Measurements from ENCODE around the gene RAD51B.

RAD51B gene

DNA sequence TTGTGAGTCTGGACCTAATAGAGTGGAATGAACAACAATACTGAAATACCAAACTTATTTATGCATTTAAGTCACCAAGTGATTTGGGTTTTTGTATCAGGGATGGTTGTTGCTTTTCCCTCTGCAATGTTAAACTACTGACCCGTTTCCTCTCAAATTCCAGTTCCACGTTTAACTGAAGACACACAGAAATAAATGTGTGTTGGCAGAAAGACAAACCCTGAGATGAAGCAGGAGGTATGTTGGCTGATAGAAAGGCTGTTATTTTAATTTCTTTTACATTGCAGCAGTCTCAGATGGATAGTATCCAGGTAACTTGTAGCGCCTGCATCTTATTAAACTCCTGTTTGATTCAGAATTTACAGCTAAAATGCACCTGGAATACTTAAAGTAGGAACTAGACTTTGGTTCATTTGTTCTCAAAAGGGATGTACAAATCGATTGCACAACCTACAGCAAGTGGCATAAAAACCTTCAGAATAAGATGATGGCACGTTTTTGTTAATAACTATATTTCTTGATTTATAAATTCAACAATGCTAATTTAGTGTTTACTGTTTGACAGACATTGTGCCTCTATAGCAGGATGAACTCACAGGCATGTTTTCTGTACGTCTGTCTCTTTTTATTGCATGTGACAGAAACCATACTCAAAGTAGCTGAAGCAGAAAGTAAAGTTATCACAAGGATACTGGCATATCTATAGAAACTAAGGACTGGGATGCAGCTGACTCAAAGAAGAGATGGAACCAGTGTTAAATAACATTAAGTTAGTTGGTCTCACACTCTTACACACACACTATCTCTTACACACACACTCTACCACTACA is 567.6 kb downstream of the RAD51B start:
- DNase-seq (ENCODE audit: low read depth) = no peak

DNA sequence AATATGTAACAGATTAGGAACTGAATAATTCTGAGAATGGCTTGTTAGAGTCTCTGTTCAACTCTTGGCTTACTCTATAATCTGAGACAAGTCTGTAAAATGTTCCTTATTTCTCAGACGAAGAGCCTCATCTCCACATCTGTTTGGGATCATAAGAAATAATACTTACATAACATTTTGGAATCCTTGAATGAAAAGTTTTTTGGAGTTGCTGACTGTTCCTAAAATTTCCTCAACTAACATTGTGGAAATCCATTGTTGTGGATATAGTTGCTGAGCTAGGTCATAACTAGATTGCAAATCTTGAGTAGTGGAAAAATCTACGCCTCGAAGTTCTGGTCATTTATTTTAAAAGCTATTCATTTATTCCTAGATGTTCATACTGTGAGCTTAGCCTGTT is 570.4 kb downstream of the RAD51B start:
- DNase-seq (ENCODE audit: low read depth) = no peak

DNA sequence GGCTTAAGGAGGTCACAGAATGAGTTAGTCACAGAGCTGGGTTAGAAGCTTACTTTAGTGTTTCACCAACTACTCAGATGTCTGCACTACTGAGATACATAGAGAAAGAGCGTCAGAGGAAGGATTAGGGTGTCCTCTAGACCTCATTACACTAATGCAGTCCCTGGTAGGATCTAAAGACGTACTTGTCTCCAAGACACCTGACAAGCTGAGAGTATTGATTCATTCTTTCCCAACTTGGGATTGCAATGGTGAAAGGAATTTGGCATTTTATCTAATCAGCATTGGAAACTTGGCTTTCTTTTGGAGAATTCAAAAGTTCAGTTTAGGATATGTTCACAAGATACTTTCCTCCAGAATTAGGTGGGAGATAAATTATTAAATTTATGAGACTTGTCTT is 571.2 kb downstream of the RAD51B start:
- DNase-seq (ENCODE audit: low read depth) = no peak

GRCh38 chr14:68391311-68392014 is 571.9 kb downstream of the RAD51B start:
- no peak for DNase-seq (ENCODE audit: low read depth)

DNA sequence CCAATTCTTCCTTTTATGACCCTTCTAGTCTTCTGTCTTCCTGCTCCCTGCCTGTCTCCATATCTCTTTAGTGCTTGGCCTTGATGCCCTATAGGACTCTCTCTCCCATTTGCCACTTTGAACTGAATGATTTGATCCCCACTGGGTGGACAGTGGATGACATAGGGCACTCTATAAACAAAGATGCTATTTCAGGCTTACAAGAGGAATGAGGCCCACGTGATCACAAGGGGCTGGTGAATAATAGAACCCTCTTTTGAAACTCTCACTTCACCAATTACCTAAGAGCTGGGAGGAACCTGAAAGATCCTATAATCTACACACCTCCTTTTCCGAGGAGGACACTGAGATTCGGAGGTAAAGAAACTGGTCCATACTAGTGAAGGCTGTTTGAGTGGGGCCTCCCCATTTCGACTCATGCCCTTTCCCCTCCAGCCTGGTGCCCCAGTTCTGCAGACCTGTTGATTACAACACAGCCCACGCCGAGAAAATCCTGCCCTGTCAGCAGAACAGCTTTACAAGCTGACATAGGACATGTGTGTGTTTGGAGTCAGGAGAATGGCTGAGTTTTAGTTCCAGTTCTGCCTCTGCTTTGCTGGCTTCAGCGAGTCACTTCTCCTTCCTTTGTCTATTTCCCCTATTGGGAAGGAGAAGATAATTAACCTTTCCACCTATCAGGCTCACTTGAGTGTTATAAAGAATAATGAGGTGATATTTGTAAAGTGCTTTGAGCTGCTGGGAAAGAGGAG is 573.0 kb downstream of the RAD51B start:
- DNase-seq (ENCODE audit: low read depth) = peak; percentile 17

- DNase-seq (ENCODE audit: low read depth) = no peak
These were observed 573.7 kb downstream of the RAD51B start for GRCh38 chr14:68393259-68393658.

- DNase-seq (ENCODE audit: low read depth) = no peak
These were observed 574.7 kb downstream of the RAD51B start for GRCh38 chr14:68394118-68394763.

DNA sequence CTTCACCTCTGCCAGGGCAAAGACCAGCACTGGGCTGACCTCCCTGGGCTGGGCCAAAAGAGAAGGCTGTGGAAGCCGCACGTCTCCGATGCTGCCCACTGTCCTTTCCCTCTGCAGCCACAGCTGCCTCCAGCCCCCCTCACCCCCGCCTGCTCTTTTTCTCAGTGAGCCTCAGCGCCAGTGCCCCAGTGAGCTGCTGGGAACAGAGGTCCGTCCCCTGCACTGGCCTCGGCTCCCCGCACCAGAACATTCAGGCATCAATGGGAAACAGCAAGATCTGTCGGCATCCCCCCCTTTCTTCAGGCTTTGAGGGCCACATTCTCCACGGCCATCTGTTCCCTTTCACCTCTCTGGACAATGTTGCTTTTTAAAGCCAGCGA is 575.2 kb downstream of the RAD51B start:
- DNase-seq (ENCODE audit: low read depth) = no peak

DNA sequence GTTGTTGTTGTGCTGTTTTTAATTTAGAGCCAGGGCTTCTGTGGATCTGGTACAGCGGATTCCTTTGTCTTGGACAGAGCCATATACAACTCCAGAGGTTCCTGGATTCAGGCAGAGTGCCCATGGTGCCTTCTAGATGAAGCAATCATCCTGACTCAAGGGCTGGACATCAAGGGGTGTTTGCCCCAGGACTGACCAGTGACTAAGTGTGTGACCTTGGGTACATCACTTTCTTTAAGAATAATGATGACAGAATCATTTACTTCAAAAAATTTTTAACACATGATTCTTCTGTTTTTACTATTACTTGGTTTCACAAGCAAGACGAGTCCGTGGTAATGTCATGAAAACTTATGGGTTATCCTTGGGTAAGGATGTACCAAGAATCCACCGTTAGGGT is 576.0 kb downstream of the RAD51B start:
- DNase-seq (ENCODE audit: low read depth) = peak; percentile 72

DNA sequence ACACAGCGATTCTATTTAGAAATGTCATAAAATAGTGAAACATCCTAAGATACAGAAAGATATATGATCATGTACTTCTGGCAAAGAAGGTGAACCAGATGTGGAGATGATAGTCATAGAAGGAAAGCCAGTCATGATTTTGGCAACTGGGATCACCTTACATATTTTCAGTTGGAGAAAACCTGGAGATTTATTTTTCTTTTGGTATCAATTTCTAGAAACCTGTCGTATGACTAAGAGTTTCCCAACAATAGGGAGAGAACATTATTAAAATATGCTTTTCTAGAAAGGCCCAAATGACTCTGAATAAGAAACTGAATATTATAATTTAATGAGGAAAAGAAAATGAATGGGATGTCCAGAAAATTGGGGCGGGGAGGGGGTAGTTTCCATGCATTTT is 576.9 kb downstream of the RAD51B start:
- DNase-seq (ENCODE audit: low read depth) = no peak

DNA sequence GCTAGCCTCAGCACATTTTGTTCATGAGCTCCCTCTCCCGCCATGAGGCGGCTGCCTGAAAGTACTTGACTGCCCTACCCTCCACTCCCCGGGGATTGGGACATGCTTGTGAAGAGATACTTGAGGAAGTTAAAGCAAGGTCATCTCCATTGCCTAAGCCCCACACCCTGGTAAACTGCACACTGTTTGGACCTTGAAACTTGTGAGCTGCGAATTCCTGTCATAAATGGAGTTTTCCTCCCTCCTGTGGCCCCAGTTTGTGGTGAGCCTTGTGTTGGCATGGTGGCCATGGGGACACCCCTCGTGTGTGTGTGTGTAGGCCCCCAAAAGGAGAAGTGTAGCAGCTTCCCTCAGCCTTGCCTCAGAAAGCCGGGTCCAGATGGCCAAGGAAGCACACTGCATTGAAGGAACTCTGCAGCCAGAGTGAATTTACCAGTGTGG is 577.8 kb downstream of the RAD51B start:
- DNase-seq (ENCODE audit: low read depth) = no peak

GRCh38 chr14:68397822-68398221 is 578.2 kb downstream of the RAD51B start:
- peak; percentile 59 for DNase-seq (ENCODE audit: low read depth)

DNA sequence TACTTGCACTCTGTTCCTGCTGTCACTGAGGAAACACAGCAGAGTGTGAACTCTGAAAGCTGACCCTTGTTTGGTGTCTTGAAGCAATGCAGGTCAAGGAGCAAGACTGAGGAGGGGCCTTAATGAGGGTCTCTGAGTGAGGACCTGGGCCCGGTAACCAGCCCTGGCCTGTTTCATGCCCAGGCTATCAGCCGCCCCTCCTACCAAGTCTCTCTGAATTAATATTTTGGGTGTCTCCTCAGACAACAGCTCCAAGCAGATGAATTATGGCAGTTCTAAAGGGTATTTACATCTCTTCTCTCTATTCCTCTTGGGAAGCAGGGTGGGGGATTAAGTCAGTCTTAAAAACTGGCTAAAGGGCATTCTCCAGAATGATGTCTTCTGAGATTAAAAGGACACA is 578.8 kb downstream of the RAD51B start:
- DNase-seq (ENCODE audit: low read depth) = no peak

- DNase-seq (ENCODE audit: low read depth) = no peak
These were observed 580.4 kb downstream of the RAD51B start for GRCh38 chr14:68399971-68400370.

DNA sequence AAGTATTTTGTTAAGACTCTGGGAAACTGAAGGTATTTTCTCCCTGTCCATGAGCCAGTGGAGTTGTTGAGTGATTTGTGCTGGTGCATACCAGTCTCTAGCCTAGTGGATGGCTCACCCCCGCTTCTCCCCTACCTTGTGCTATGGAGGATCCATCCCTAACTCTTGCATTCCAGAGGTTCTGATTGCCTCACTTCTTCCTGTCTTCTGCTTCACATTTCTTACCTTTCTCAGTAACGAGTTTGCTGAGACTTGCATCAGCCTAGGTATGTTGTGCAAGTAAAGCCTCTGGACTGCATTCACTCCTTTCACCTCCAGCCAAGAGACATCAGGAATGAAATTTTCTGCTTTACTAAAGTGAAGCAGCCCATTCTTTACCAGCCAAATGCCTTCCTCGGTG is 581.7 kb downstream of the RAD51B start:
- no peak for DNase-seq (ENCODE audit: low read depth)

GRCh38 chr14:68401855-68402254 is 582.3 kb downstream of the RAD51B start:
- DNase-seq (ENCODE audit: low read depth) = no peak

- no peak for DNase-seq (ENCODE audit: low read depth)
These were observed 583.0 kb downstream of the RAD51B start for GRCh38 chr14:68402525-68403101.

- DNase-seq (ENCODE audit: low read depth) = peak; percentile 35
These were observed 583.9 kb downstream of the RAD51B start for GRCh38 chr14:68403191-68404145.

DNA sequence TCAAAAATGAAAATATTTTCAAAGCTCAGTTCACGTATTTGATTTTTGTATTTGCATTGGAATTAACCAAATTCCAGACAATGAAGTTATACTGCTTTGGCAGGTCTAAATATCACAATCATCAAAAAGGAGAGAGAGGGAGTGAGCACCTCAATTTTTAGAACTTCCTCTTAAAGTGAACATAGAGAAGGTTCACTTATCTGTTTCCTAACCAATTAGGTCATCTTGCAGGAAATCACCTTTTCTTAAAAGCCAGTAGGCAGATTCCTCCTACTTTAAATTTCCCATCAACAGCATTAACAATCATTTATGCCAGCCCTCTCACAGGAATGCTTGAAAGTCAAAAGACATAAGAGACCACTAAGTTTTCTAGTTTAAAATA is 584.6 kb downstream of the RAD51B start:
- no peak for DNase-seq (ENCODE audit: low read depth)

- peak; percentile 60 for DNase-seq (ENCODE audit: low read depth)
These were observed 585.1 kb downstream of the RAD51B start for GRCh38 chr14:68404652-68405183.
